K562 (cell line): Measurements from ENCODE around the gene EIF4E3. TPM values are rescaled to one million over a fixed set of nuclear protein-coding genes. Genes with fewer than 3 reads are reported as not detected.

ENCODE experiments used
- ATAC-seq: fragments of 200-7000 bp; cut with Tn5 transposase; 3 replicates; pipeline ENCODE4 v1.9.1; 2020; ENCODE audit warnings: moderate library complexity
- BruUV-seq: library from RNA; stranded (reverse); fragments of 400-500 nt; replicated peaks from 2 replicates; lab custom pipeline; 2021; lab: Mats Ljungman, UMichigan
- CTCF ChIA-PET: fragments of 300-600 bp; formaldehyde crosslinking; extraction: SDS; loops from one replicate; lab custom pipeline; 2021; ENCODE audit warnings: low intra/inter-chr PET ratio; lab: Yijun Ruan, JAX
- POLR2A ChIA-PET: fragments of 300-600, 350-650 bp; sonication (Branson Sonifier 250); formaldehyde crosslinking; extraction: SDS; loops from one replicate; lab custom pipeline; 2021; ENCODE audit warnings: antibody characterized with exemption, inconsistent platforms; lab: Yijun Ruan, JAX
- DNase-seq, 4 experiments: peaks; one replicate each; pipeline versions ENCODE4 v3.0.0 to v3.0.0-alpha.2; 2011 to 2018; ENCODE audit warnings: low spot score in 3 of 4, mixed read lengths in 3 of 4; ENCODE audit errors: extremely low read depth in 1 of 4
- FAIRE-seq: peaks from 2 replicates; lab custom pipeline; 2011; peaks lifted over from hg19 to GRCh38; lab: Jason Lieb, UNC
- H2AFZ ChIP-seq: 2 replicates; pipeline ENCODE4 v1.6.0; 2011; ENCODE audit warnings: low read depth, low read length, control low read depth, inconsistent platforms
- H3K27ac ChIP-seq: fragments of 200-600 bp; 3 replicates; pipeline ENCODE4 v1.8.0; 2011; ENCODE audit warnings: low read depth, mild to moderate bottlenecking, control low read depth, inconsistent platforms, low read length, moderate library complexity, mixed read lengths; ENCODE audit errors: extremely low read depth
- H3K27me3 ChIP-seq, 2 experiments: fragments of 300-600 bp in 1 of 2; 2 replicates in 1 of 2; 3 replicates in 1 of 2; pipeline versions ENCODE4 v1.6.0 to v1.8.0; 2011; ENCODE audit warnings: inconsistent platforms in 2 of 2, low read length in 2 of 2, mild to moderate bottlenecking in 1 of 2, mixed read lengths in 1 of 2, moderate library complexity in 1 of 2; ENCODE audit not compliant: control insufficient read depth in 2 of 2, insufficient read depth in 2 of 2
- H3K36me3 ChIP-seq: fragments of 300-600 bp; 3 replicates; pipeline ENCODE4 v1.8.0; 2011; ENCODE audit warnings: mild to moderate bottlenecking, low read length, inconsistent platforms; ENCODE audit not compliant: control insufficient read depth, insufficient read depth
- H3K4me1 ChIP-seq, 2 experiments: fragments of 200-600 bp in 1 of 2; replicated peaks in 1 of 2; 2 replicates in 1 of 2; 3 replicates in 1 of 2; pipeline versions ENCODE4 v1.5.1 to v1.8.0; 2011; ENCODE audit warnings: inconsistent platforms in 2 of 2, low read length in 2 of 2, mild to moderate bottlenecking in 1 of 2, mixed read lengths in 1 of 2, moderate library complexity in 1 of 2; ENCODE audit not compliant: control insufficient read depth in 2 of 2, insufficient read depth in 2 of 2
- H3K4me2 ChIP-seq: 2 replicates; pipeline ENCODE4 v1.6.1; 2011; ENCODE audit warnings: low read length, control low read depth, inconsistent platforms, mixed read lengths; ENCODE audit not compliant: insufficient read depth
- H3K4me3 ChIP-seq: fragments of 200-600 bp; sonication (generic), shearing (Covaris generic); 2 replicates; pipeline ENCODE4 v1.5.1; 2016; ENCODE audit warnings: control low read depth, inconsistent platforms
- H3K79me2 ChIP-seq: fragments of 200-600 bp; 3 replicates; pipeline ENCODE4 v1.8.0; 2011; ENCODE audit warnings: low read length, inconsistent platforms; ENCODE audit not compliant: control insufficient read depth, insufficient read depth
- H3K9ac ChIP-seq, 2 experiments: 2 replicates each; pipeline versions ENCODE4 v1.6.0 to v1.6.1; 2011; ENCODE audit warnings: low read depth in 2 of 2, low read length in 2 of 2, control low read depth in 1 of 2, inconsistent platforms in 1 of 2, mild to moderate bottlenecking in 1 of 2, mixed read lengths in 1 of 2; ENCODE audit not compliant: insufficient read depth in 1 of 2
- H3K9me1 ChIP-seq: one replicate; pipeline ENCODE4 v1.6.0; 2011; ENCODE audit warnings: inconsistent platforms, mild to moderate bottlenecking, low read length, moderate library complexity; ENCODE audit not compliant: control insufficient read depth, insufficient read depth
- H3K9me3 ChIP-seq: replicated peaks from 2 replicates; pipeline ENCODE4 v1.5.1; 2011; ENCODE audit warnings: low read depth, low read length, inconsistent platforms; ENCODE audit not compliant: control insufficient read depth, insufficient read depth
- H4K20me1 ChIP-seq: replicated peaks from 2 replicates; pipeline ENCODE4 v1.6.1; 2011; ENCODE audit warnings: low read length, inconsistent platforms, mixed read lengths; ENCODE audit not compliant: control insufficient read depth, insufficient read depth
- FIP1L1 ChIP-seq: fragments of 200-400 bp; formaldehyde crosslinking; IDR thresholded peaks from 2 replicates; pipeline ENCODE4 v1.6.1; 2018; ENCODE audit warnings: mild to moderate bottlenecking, low read depth, low read length; ENCODE audit not compliant: poor library complexity, severe bottlenecking
- MAFF ChIP-seq: IDR thresholded peaks from 2 replicates; pipeline ENCODE4 v1.6.1; 2012; ENCODE audit warnings: low read length, improper control_type of control experiment
- PCBP2 ChIP-seq: fragments of 200-400 bp; formaldehyde crosslinking; IDR thresholded peaks from 2 replicates; pipeline ENCODE4 v1.6.1; 2018; ENCODE audit warnings: low read length, low read depth, mild to moderate bottlenecking, moderate library complexity; ENCODE audit not compliant: poor library complexity, severe bottlenecking
- POLR2AphosphoS2 ChIP-seq: IDR thresholded peaks from 2 replicates; pipeline ENCODE4 v1.6.1; 2012; ENCODE audit warnings: low read length, improper control_type of control experiment
- WGBS: fragments of 100-300 bp; shearing (Covaris generic); methylation state at CpG from one replicate; pipeline ENCODE4 v1.1.6; 2016; ENCODE audit warnings: low coverage, mixed read lengths; ENCODE audit not compliant: insufficient coverage; ENCODE audit errors: missing lambda C conversion rate; 5-methylcytosine and 5-hydroxymethylcytosine counted together
- in situ Hi-C: fragments of 300-500 bp; cut with MboI; formaldehyde crosslinking; loops from 4 replicates; pipeline ENCODE4 v1.15.0; 2018; ENCODE audit warnings: inconsistent platforms, mixed read lengths
- intact Hi-C: fragments of 100-400 bp; cut with micrococcal nuclease; formaldehyde crosslinking; loops from 2 replicates; pipeline ENCODE4 v1.14.2; 2022
- polyA plus RNA-seq, 8 experiments: library from polyadenylated mRNA; depleted of rRNA in 4 of 8; stranded (reverse) in 5 of 8; unstranded in 3 of 8; fragments of >200 nt; fragmentation: Nextera tagmentation in 2 of 8; fragmentation: Illumina TruSeq in 1 of 8; extraction: Ambion mirVana in 2 of 8; extraction: Trizol in 1 of 8; gene quantifications; 2 replicates each; pipeline versions ENCODE4 v1.2.1 to v1.2.3, GENCODE V29; 2011 to 2014; ENCODE audit warnings: inconsistent platforms in 1 of 8, missing spikeins in 1 of 8
- total RNA-seq, 7 experiments: library from RNA; depleted of rRNA in 6 of 7; stranded (reverse); fragments of >200 nt in 6 of 7; fragmentation: Illumina TruSeq in 2 of 7; extraction: Trizol in 2 of 7; gene quantifications; 2 replicates each; pipeline versions ENCODE4 v1.2.1 to v1.2.3, GENCODE V29; 2011 to 2021; ENCODE audit warnings: low replicate concordance in 1 of 7
- TF ChIP-seq, protein P1 (sequence below): fragments of 450-650 bp; IDR thresholded peaks from 2 replicates; pipeline ENCODE4 v1.6.1; 2017; ENCODE audit warnings: antibody characterized with exemption

Gene EIF4E3
- total and polyA plus RNA-seq, 9 of the 15 experiments (the other 6 are each of a cell fraction or from before 2014, with no cell fraction given): 0.18 to 2.5 (median 1.1) TPM

- no peaks in the 10 kb centered on the region for H3K79me2 ChIP-seq
Observed at GRCh38 chr3:71662056-71662455, 63.1 kb downstream of the EIF4E3 start.

More at GRCh38 chr3:71662056-71662455, 63.1 kb downstream of the EIF4E3 start:
- Histone ChIP-seq H3K27me3 (peaks cover 19 to 35% of the 10 kb centered on the region in 2 experiments; a peak in 4 of 5 replicates), H3K9ac (no peak overlapping the region), H3K9me1 (no peaks in the 10 kb centered on the region), H4K20me1 (no peaks in the 10 kb centered on the region), H2AFZ (no peak overlapping the region), H3K4me2 (no peak overlapping the region), H3K4me1 (no peaks in the 10 kb centered on the region), H3K27ac (no peak overlapping the region), H3K4me3 (no peak overlapping the region)
- ChIA-PET POLR2A (interaction anchor here (0.9 kb wide), 1 partner anchor 38 kb away, joined by 3 read pairs; no protein-coding TSS in a partner anchor), CTCF (no interaction called here)
- intact Hi-C loops (no loop called here), in situ Hi-C loops (loop anchor here (25.0 kb wide), 1 partner anchor 1600 kb away; no protein-coding TSS in a partner anchor)
- no TSS peak for BruUV-seq
- DNase-seq: no peak
- 0% methylated on average over 2 of the region's 3 CpGs for WGBS
- ATAC-seq: no peak
- no peak for FAIRE-seq
- TF ChIP-seq MAFF (no peak), PCBP2 (no peak), POLR2AphosphoS2 (no peak), FIP1L1 (no peak)
- TF ChIP-seq, protein P1, sequence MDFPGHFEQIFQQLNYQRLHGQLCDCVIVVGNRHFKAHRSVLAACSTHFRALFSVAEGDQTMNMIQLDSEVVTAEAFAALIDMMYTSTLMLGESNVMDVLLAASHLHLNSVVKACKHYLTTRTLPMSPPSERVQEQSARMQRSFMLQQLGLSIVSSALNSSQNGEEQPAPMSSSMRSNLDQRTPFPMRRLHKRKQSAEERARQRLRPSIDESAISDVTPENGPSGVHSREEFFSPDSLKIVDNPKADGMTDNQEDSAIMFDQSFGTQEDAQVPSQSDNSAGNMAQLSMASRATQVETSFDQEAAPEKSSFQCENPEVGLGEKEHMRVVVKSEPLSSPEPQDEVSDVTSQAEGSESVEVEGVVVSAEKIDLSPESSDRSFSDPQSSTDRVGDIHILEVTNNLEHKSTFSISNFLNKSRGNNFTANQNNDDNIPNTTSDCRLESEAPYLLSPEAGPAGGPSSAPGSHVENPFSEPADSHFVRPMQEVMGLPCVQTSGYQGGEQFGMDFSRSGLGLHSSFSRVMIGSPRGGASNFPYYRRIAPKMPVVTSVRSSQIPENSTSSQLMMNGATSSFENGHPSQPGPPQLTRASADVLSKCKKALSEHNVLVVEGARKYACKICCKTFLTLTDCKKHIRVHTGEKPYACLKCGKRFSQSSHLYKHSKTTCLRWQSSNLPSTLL: no peak
- TF ChIP-seq, all 486 proteins: peak for 0
- Histone ChIP-seq H3K36me3 (no peaks in the 10 kb centered on the region), H3K9me3 (no peaks in the 10 kb centered on the region)
